ENCODE measurements around the gene SMAD7.

SMAD7 gene

DNA sequence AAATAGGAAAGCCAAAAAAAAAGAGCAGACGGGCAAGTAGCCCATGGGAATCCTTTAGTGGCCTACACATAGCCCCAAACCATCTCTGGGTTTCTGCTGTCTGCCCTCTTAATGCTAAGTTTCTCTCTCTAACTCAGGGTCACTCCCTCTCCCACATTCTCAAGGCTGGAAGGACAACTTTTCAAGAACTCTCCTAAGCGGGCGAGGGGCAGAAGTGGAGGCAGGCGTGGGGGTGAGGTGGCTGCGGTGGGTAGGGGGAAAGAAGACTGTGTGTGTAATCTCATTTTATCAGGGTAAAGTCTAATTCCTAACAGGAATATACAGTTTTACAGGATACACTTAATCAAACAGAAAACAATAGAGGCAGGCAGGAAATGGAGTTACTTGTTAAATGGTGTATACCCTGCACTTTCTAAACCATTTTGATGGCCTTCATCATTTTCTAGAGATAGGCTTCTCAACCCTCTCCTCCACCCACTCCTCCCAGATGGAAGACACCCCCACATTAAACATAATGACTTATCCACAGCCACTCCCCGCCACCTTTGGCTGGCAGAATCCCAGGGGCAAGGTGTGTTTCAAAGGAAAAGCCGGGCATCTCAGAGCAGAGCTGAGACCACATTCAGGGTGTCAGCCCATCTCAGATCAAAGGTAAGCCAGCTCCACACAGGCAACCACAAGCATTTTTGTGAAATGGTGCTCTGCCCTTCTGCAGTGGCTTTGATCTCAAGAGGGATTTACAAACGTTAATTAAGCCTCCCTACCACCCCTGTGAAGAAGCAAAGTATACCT, 6.8 kb downstream of the SMAD7 start:
- DNase-seq = no peak

DNA sequence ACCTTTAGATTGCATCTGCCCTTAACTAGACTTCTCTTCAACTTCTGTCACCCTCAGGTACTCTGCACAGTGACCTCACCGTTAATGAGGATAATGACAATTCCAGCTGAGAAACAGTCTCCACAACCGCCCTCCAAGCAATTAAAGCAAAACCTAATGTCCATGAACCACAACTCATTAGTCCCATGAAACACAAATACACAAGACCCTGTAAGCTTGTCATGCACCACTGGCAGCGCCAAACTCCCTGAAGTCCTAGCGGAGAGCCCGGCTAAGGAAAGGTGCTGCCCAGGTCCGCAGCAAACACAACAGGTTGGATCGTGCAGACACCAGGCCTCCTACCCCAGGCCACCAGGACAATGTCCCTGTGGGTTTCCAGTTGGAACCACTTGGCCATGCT, 7.4 kb downstream of the SMAD7 start:
- DNase-seq = no peak

GRCh38 chr18:48942554-48943261, 8.1 kb downstream of the SMAD7 start:
- no peak for DNase-seq

DNA sequence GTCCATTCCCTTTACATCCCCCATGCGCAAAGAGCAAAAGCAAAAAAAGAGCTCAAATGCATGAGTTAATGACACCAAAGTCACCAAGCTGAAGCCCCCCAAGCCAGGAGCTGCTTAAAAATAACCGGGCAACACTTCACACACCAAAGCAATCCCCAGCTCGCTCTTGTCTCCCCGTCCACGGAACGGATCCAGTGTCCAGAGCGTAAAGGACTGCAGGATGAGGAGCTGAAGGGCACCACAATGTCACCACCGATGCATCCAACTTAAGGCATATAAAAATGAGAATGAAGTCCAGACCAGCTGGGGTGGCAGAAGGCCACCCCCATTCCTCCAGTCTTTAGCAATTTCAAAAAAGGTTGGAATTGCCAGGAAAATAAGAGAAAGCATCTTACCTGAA, 8.7 kb downstream of the SMAD7 start:
- no peak for DNase-seq

DNA sequence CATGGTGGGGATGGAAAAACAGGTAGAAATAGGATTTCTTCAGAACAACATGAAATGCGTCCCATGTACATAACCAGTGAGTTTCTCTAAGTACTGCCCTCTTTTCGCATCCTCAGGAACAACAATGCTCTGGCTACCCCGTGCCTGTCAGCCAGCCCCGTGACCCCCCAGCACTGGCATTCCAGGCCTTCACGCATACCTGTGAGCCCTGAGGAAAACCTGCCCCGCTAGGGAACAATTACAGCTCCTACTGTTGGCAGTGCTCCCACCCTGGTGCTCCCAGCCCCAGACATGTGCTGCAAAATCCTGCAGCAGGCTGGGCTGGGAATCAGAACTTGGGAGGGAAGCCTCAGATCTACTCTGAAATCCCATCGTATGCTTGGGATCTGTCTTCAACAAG, 9.1 kb downstream of the SMAD7 start:
- DNase-seq = no peak

- no peak for DNase-seq
Observed at GRCh38 chr18:48940854-48941611, 9.7 kb downstream of the SMAD7 start.

DNA sequence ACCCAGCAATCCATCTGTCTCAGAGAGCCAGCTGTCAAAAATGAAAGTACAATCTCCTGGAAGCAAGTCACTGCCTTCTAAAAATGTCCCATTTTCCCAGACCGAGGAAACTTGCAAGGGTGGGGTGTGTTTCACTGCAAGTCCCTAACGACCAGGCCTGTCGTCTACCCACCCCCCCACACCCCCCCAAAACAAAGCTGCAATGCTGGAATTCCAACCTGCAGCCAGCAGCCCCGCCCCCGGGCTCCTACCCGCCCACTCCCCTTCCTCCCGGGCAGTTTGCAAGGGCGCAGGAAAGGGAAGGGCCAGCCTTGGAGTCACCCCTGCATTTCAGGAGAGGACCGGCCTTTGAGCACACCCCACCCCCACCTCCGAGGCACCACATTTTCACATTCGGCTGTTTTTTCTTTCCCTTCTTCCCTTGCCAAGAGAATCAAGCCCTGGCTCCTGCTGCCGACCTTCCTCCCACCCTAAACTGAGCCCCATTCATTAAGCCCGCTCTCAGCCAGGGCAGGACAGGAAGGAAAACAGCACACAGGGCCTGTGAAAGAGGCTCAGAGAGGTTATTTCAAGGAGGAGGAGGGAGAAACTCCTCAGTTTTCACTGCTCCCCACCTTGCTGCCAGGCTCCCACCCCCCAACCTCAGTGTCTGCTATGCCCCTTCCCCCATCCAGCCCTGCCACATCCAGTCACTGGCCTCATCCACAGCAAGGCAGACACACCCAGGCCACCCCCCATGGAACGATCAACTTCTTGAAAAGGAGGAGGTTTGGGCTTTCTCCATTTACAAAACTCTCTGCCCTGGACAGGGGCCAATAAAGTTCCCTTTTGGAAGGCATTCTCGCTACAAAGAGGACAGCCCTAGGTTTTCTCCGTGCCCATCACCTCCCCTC, 11.3 kb downstream of the SMAD7 start:
- no peak for DNase-seq

DNA sequence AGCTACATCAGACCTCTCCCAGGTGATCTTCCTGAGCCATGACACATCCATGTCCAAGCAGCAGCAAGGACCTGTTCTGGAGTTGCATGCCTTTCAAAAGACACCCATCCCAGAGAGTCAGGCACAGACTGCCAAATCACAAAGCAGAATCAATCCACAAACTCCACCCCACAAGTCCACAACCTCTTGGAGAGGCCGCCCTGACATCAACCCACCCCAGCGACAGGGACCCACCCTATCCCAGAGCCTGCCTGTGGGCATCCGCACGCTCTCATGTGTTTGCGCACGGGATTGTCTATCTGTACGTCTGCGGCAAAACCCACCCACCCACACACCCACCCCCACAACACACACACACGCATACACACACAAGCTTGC, 11.9 kb downstream of the SMAD7 start:
- DNase-seq = no peak

GRCh38 chr18:48937869-48938750, 12.7 kb downstream of the SMAD7 start:
- no peak for DNase-seq

- no peak for DNase-seq
Observed at GRCh38 chr18:48935433-48935774, 15.4 kb downstream of the SMAD7 start.

DNA sequence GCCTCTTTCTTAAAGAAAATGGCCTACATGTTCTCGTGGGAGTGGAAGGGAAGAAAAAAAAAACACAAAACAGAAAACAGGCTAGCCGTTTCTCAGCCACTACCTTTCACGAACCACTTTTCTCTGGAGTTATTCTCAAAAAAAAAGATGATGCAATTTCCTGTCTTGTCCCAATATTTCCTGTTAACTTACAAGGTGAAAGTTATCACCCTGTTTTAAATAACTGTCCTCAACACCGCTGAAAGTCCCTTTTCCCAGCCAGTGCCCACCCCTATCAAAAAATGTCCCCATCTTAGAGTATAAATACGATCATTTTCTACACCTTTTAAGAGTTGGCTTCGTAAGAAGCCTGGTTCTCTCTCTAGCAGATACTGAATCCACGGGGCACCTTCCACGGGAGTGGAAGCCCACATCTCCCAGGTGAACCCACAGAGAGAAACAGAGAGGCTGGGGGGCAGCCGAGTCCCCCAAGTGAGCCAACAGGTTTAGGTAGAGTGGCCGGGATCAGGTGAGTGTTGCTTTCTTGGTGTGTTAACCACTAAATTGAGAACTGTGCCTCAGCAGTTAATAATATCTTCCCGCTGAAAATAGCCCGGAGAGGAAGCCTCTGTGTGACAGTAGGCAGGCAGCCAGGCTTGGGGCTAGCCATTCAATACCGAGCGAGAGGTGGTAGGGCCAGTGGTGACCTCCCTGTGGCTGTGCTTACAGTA, 15.9 kb downstream of the SMAD7 start:
- DNase-seq = no peak

GRCh38 chr18:48934415-48934722, 16.4 kb downstream of the SMAD7 start:
- no peak for DNase-seq

DNA sequence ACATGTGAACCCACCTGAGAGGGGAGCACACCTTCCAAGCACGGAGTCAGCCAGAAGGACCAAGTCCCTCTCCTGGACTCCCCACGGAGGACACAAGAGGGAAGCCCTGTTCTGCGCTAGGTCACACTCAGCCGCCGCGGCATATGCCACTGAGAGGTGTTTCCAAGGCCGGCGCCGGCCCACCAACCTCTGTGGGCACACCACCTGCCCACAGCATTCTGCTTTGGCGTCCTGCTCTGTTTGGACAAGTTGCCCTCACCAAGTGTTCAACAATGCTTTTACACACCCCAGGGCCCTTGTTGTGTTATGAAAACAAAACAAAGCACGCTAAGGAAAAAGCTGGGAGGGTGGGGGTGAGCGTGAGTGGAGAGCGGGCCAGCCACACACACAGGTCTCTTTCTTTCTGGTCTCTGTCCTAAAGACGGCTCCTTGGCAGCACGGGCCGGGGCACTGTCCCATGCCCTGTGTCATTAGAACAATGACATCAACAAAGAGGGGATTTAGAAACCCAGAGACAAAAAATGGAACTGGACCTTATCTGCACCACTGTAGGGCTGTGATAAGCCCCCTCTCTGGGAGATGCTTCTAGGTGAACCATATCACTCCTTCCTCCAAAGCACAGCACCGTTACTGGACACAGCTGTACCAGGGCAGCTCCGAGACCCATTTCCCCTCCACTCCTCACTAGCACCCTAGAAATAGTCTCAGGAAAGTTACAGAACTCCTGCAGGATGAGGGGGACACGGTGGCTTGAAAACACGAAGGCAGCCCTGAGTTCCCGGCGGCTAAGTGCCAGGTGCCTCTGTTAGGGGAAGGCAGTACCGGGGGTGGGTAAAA, 17.0 kb downstream of the SMAD7 start:
- DNase-seq = no peak

DNA sequence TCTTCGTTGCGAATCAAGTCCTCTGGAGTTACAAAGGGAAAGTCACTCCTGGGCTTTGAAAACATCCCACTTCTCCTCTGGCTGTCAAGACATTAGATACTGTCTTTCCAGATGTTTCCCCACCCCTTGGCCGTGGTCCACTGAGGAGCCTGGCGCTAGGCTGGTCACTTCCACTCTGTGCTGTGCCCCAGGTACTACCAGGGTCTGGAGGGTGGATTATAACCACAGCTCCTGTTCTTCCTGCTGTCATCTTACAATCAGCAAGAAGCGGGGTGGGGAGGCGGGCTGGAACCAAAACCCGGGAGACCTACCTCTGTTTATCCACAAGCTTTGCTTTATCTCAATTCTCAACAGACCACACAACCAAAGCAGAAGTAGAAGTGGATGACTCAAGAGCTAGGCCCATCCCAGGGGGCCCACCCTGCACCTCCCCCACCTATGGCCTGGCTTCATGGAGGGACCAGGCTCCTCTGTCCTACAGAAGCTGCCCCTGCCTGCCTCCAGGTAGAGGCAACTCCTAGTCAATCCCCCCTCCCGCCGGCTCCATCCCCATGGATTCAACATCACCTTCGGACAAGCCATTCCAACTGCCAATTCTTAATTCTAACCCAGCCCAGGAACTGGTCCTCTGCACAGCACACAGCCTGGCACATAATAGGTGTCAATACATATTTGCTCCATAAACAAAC, 17.8 kb downstream of the SMAD7 start:
- DNase-seq = no peak

- no peak for DNase-seq
Observed at GRCh38 chr18:48932462-48932818, 18.3 kb downstream of the SMAD7 start.

- no peak for DNase-seq
Observed at GRCh38 chr18:48931680-48932461, 18.9 kb downstream of the SMAD7 start.

DNA sequence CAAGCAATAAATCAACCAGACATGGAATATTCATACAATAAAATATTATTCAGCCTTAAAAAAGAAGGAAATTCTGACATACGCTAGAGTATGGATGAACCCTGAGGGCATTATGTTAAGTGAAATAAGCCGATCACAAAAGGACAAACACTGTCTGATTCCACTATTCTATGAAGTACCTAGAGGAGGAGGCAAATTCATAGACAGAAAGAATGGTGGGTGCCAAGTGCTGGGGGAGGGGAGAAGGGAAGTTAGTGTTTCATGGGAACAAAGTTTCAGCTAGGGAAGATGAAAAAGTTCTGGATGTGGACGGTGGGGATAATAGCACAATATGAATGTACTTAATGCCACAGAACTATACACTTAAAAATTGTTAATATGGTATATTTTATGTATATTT, 19.8 kb downstream of the SMAD7 start:
- DNase-seq = no peak

DNA sequence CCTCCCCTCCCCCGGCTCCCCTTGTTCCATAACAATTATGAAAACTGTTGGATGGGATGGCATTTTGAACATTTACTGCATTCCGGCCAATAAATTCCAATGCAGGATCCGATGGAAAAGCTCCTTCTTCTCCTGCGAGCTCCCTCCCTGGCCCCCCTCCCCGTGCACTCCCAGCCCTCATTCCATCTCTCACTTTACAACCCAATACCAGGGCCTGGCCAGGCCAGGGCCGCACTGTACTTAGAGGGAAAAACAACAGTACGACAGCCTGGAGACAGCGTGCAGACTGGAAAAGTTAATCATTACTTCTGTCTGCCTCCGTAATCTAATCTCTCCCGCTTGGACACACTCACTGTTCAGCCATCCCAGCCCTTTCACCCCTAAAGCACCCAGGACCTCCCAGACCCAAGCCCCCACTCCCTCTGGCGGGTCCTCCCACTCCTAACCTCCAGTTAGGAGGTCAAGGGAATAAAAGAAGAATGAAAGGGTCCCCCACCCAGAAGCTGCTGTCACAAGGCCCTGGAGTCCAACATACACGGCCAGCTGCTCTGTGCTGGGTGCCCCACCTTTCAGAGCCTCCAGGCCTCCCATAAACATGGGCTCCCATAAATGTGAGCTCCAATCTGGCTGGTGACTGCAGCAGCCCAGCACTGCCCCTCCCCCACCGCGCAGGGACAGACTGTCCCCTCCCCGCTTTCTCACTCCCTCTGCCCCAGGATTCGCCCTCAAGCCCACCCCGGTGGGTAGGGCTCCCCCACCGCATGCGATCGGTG, 20.6 kb downstream of the SMAD7 start:
- DNase-seq = no peak

Data from NCI-H446 treated with DMSO at 0.1 percent for 48 hours (cell line).